Esophagus muscularis mucosa (tissue), 4 donors: ENCODE results near the gene S100A9. TPM values are rescaled to one million over a fixed set of nuclear protein-coding genes. Genes with fewer than 3 reads are reported as not detected.

Source experiments
- DNase-seq: peaks from one replicate; pipeline ENCODE4 v3.0.0-alpha.2; 2017; ENCODE audit errors: extremely low spot score
- H3K27ac ChIP-seq, 4 donors: fragments of 200-600 bp; sonication (generic); replicated peaks in 1 of 4; 1 replicate in 3 of 4; 2 replicates in 1 of 4; pipeline ENCODE4 v1.5.1; 2016 to 2019; ENCODE audit warnings: mild to moderate bottlenecking in 1 of 4
- H3K27me3 ChIP-seq, 4 donors: fragments of 200-600 bp; sonication (generic); one replicate each; pipeline versions ENCODE4 v1.5.1 to v1.6.0; 2016 to 2019
- H3K36me3 ChIP-seq, 4 donors: fragments of 200-600 bp; sonication (generic); one replicate each; pipeline ENCODE4 v1.5.1; 2016 to 2019
- H3K4me1 ChIP-seq, 4 donors: fragments of 200-600 bp; sonication (generic); one replicate each; pipeline ENCODE4 v1.5.1; 2016 to 2019
- H3K4me3 ChIP-seq, 4 donors: fragments of 200-600 bp; sonication (generic); 1 replicate in 2 of 4; 2 replicates in 2 of 4; pipeline ENCODE4 v1.5.1; 2016 to 2019; ENCODE audit warnings: mild to moderate bottlenecking in 4 of 4, moderate library complexity in 1 of 4
- H3K9me3 ChIP-seq, 4 donors: fragments of 200-600 bp; sonication (generic); 1 replicate in 3 of 4; 2 replicates in 1 of 4; pipeline ENCODE4 v1.5.1; 2016 to 2019
- CTCF ChIP-seq, 3 experiments: fragments of 200-600 bp in 2 of 3; fragments of 450-650 bp in 1 of 3; sonication (generic) in 2 of 3; IDR thresholded peaks; one replicate each; pipeline ENCODE4 v1.5.1; 2017 to 2019; ENCODE audit warnings: antibody characterized with exemption in 3 of 3, mild to moderate bottlenecking in 2 of 3, moderate library complexity in 1 of 3
- EP300 ChIP-seq: sonication (generic); formaldehyde crosslinking; IDR thresholded peaks from one replicate; pipeline ENCODE4 v1.6.1; 2017; ENCODE audit warnings: antibody characterized with exemption
- POLR2A ChIP-seq: fragments of 450-650 bp; IDR thresholded peaks from one replicate; pipeline ENCODE4 v1.6.1; 2017; ENCODE audit warnings: antibody characterized with exemption, moderate library complexity, mild to moderate bottlenecking, low read depth
- POLR2AphosphoS5 ChIP-seq, 2 donors: sonication (generic); formaldehyde crosslinking; IDR thresholded peaks; one replicate each; pipeline ENCODE4 v1.6.1; 2017; ENCODE audit warnings: antibody characterized with exemption in 2 of 2
- WGBS: methylation state at CpG from one replicate; pipeline ENCODE4 v1.1.5; 2018; 5-methylcytosine and 5-hydroxymethylcytosine counted together
- intact Hi-C: fragments of 100-400 bp; cut with DNase I; formaldehyde crosslinking; loops from one replicate; pipeline ENCODE4 v1.15.1; 2023
- total RNA-seq, 4 donors: library from RNA; depleted of rRNA; stranded (reverse); fragments of >200 nt; gene quantifications; one replicate each; pipeline versions ENCODE4 v1.1.0 to v1.2.1, GENCODE V29; 2016

Gene S100A9
- total RNA-seq, 4 donors from 2014 or later, result 61.2 to 845 (median 119) TPM

DNA sequence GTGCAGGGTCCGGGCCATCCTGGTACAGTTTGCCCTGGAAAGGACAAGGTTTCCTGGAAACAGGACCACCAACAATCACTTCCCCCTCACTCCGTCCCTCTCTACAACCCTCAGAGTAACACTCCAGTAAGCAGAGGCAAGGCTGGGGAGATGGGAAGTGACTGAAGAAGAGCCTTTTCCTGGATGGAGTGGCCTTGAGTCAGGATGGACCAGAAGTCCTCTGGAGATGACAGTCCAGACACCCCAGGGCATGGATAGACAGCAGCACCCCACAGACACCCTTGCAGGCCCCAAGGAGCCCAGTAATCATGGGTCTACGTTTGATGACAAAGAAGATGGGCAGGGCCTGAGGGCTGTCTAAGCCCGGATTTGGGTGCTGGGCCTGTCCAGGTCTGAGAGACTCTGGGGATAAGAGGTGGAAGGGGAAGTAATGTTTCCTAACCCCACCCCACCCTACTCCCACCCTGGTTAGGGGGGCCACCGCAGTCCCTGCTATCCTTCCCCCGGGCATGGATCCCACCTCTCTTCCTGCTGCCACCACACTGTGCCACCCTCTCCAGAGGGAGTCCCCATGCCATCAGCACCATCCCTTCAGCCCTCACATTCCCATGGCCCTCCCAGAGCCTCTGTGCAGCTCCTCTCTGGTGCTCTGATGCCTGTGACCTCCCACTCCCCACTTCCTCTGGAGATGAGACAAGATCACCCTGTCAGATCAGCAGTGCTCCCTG, 40.4 kb downstream of the S100A9 start:
- H3K27ac ChIP-seq, result no peak overlapping the region
- peaks cover 0 to 34% (median 0%) of the 10 kb centered on the region in 4 donors for H3K27me3 ChIP-seq
- TF ChIP-seq EP300 (no peak), CTCF (IDR thresholded peaks at IDR 0.05) (no peak), POLR2AphosphoS5 (IDR thresholded peaks at IDR 0.05) (no peak), POLR2A (no peak)
- H3K4me1 ChIP-seq, result no peaks in the 10 kb centered on the region
- intact Hi-C loops, result no loop called here
- peak; percentile 89 for DNase-seq
- H3K36me3 ChIP-seq, result no peaks in the 10 kb centered on the region
- no peak overlapping the region for H3K4me3 ChIP-seq
- no peaks in the 10 kb centered on the region for H3K9me3 ChIP-seq
- 70% methylated on average over 5 of the region's 6 CpGs for WGBS

- Histone ChIP-seq H3K27ac (no peak overlapping the region), H3K27me3 (peaks cover 0 to 33% (median 0%) of the 10 kb centered on the region in 4 donors), H3K36me3 (no peaks in the 10 kb centered on the region), H3K4me1 (no peaks in the 10 kb centered on the region), H3K4me3 (no peak overlapping the region), H3K9me3 (no peaks in the 10 kb centered on the region)
- whole genome bisulfite sequencing, result 91% methylated on average over 7 of the region's 7 CpGs
- peak; percentile 80 for DNase-seq
- TF ChIP-seq POLR2A (no peak), EP300 (no peak), CTCF (IDR thresholded peaks at IDR 0.05) (no peak), POLR2AphosphoS5 (IDR thresholded peaks at IDR 0.05) (no peak)
- intact Hi-C loops, result no loop called here
Measured at GRCh38 chr1:153399401-153400055, 41.9 kb downstream of the S100A9 start.

DNA sequence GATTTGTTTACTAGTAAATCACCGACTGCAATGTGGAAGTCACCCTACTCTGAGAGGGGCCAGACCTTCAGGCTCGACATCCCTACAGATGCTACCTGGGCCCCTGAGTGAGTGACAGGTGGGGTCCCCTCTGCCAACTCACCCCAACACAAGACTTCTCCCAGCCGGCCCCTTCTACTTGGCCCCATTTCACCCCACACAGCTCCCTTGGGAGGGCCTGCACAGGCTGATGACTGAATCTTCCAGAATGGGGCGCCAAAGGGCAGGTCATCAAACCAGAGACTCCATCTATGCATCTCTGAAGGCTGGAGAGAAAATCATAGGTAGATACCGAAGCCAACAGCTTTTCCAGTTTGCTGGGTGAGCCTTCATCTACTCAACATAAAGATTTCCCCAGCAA, 42.6 kb downstream of the S100A9 start:
- no peak for TF ChIP-seq EP300
- 60% methylated on average over 5 of the region's 5 CpGs for WGBS
- intact Hi-C loops, result no loop called here

DNA sequence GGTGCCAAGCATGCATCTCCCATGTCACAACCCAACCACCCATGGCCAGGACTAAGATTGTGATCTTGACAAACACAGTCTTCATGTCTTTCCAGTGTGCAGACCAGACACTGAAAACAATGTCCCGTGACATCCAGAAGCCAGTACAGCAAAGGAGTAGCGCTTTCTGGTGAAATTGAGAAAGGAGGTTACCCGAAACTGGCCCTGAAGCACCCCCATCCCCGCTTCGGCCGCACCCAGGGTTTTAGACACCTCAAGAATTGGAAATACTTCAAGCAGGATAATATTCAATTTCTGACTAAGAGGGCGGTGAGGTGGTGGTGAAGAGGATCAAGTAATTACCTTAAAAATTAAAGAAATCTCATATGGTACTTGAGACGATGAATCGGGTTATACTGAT, 43.8 kb downstream of the S100A9 start:
- TF ChIP-seq POLR2A (no peak), EP300 (no peak), POLR2AphosphoS5 (IDR thresholded peaks at IDR 0.05) (no peak), CTCF (IDR thresholded peaks at IDR 0.05) (no peak)
- H3K27me3 ChIP-seq, result peaks cover 0 to 34% (median 0%) of the 10 kb centered on the region in 4 donors

More for the DNA sequence above, 42.6 kb downstream of the S100A9 start:
- H3K27ac ChIP-seq, result no peak overlapping the region
- H3K36me3 ChIP-seq, result no peaks in the 10 kb centered on the region
- no peaks in the 10 kb centered on the region for H3K9me3 ChIP-seq
- no peaks in the 10 kb centered on the region for H3K4me1 ChIP-seq
- no peak for DNase-seq
- peaks cover 0 to 28% (median 0%) of the 10 kb centered on the region in 4 donors for H3K27me3 ChIP-seq
- no peak overlapping the region for H3K4me3 ChIP-seq

GRCh38 chr1:153402226-153402625, 44.6 kb downstream of the S100A9 start:
- DNase-seq, result peak; percentile 88
- peaks cover 0 to 41% (median 0%) of the 10 kb centered on the region in 4 donors for H3K27me3 ChIP-seq
- H3K9me3 ChIP-seq, result no peaks in the 10 kb centered on the region
- H3K4me1 ChIP-seq, result no peaks in the 10 kb centered on the region
- intact Hi-C loops, result no loop called here
- no peaks in the 10 kb centered on the region for H3K36me3 ChIP-seq
- 56% methylated on average over 2 of the region's 2 CpGs for WGBS
- H3K27ac ChIP-seq, result no peak overlapping the region
- TF ChIP-seq POLR2A (no peak), CTCF (IDR thresholded peaks at IDR 0.05) (no peak), POLR2AphosphoS5 (IDR thresholded peaks at IDR 0.05) (no peak), EP300 (no peak)
- no peak overlapping the region for H3K4me3 ChIP-seq

More for the DNA sequence above, 43.8 kb downstream of the S100A9 start:
- no peaks in the 10 kb centered on the region for H3K4me1 ChIP-seq
- WGBS, result 89% methylated on average over 9 of the region's 9 CpGs
- no peak overlapping the region for H3K27ac ChIP-seq
- no peaks in the 10 kb centered on the region for H3K36me3 ChIP-seq
- peak; percentile 75 for DNase-seq
- no peak overlapping the region for H3K4me3 ChIP-seq
- intact Hi-C loops, result no loop called here
- H3K9me3 ChIP-seq, result no peaks in the 10 kb centered on the region
